Right lobe of liver (tissue), 6 donors: ENCODE data around the gene SPRY4. TPM values are rescaled to one million over a fixed set of nuclear protein-coding genes. Genes with fewer than 3 reads are reported as not detected.

Experiments
- ATAC-seq, 4 donors: fragments of 200-7000 bp; cut with Tn5 transposase; one replicate each; pipeline ENCODE4 v1.9.1; 2020; ENCODE audit warnings: mild to moderate bottlenecking in 4 of 4, moderate library complexity in 4 of 4
- DNase-seq, 3 donors: peaks; one replicate each; pipeline ENCODE4 v3.0.0-alpha.2; 2020
- H3K27ac ChIP-seq, 3 donors: fragments of 200-600 bp; one replicate each; pipeline ENCODE4 v1.8.0; 2022
- H3K27me3 ChIP-seq, 2 donors: fragments of 200-600 bp; one replicate each; pipeline ENCODE4 v1.8.0; 2022
- H3K36me3 ChIP-seq, 4 donors: fragments of 200-600 bp; sonication (generic) in 1 of 4; one replicate each; pipeline versions ENCODE4 v1.5.1 to v1.8.0; 2017 to 2022; ENCODE audit warnings: control low read depth in 1 of 4
- H3K4me1 ChIP-seq, 4 donors: fragments of 200-600 bp; sonication (generic) in 1 of 4; one replicate each; pipeline versions ENCODE4 v1.5.1 to v1.8.0; 2017 to 2022; ENCODE audit warnings: control low read depth in 1 of 4
- H3K4me3 ChIP-seq, 3 donors: fragments of 200-600 bp; one replicate each; pipeline ENCODE4 v1.8.0; 2022
- H3K9me3 ChIP-seq, 4 donors: fragments of 200-600 bp; sonication (generic) in 1 of 4; one replicate each; pipeline versions ENCODE4 v1.5.1 to v1.8.0; 2017 to 2022; ENCODE audit warnings: control low read depth in 1 of 4
- POLR2A ChIP-seq: fragments of 450-650 bp; IDR thresholded peaks from one replicate; pipeline ENCODE4 v1.6.1; 2017; ENCODE audit warnings: antibody characterized with exemption, mild to moderate bottlenecking
- WGBS: methylation state at CpG from one replicate; pipeline ENCODE4 v1.1.6; 2018; ENCODE audit warnings: low coverage, low lambda C conversion rate; ENCODE audit not compliant: insufficient coverage; ENCODE audit errors: missing lambda C conversion rate; 5-methylcytosine and 5-hydroxymethylcytosine counted together
- intact Hi-C, 2 donors: fragments of 100-400 bp; cut with DNase I; formaldehyde crosslinking; loops; one replicate each; pipeline versions ENCODE4 v1.11.2 to v1.14.1; 2022
- total RNA-seq, 6 experiments: library from RNA; depleted of rRNA in 2 of 6; stranded (reverse); fragments of >200 nt in 2 of 6; fragmentation: NEBNext Ultra II Directional in 3 of 6; extraction: Animal tissue kit (Norgen Biotek cat#: 25700) in 3 of 6; gene quantifications; one replicate each; pipeline versions ENCODE4 v1.1.0 to v1.2.4, GENCODE V29; 2016 to 2023
- TF ChIP-seq, protein P1 (sequence below), 4 donors: fragments of 200-600 bp in 3 of 4; fragments of 450-650 bp in 1 of 4; IDR thresholded peaks; one replicate each; pipeline versions ENCODE4 v1.5.1 to v1.8.0; 2016 to 2022; ENCODE audit warnings: antibody characterized with exemption in 4 of 4, mild to moderate bottlenecking in 2 of 4
- donor health status: DM: no; HTN: yes; CAD: no.
- donor health status: DM: no; HTN: no; CAD: no.
- donor health status: DM: no; HTN: no; CAD: no.
- donor health status: DM: no; HTN: yes; CAD: no.
- donor health status: DM: no; HTN: yes; CAD: no.

The SPRY4 gene
- total RNA-seq, 6 experiments from 2014 or later: 3.9 to 11.6 (median 7.3) TPM

DNA sequence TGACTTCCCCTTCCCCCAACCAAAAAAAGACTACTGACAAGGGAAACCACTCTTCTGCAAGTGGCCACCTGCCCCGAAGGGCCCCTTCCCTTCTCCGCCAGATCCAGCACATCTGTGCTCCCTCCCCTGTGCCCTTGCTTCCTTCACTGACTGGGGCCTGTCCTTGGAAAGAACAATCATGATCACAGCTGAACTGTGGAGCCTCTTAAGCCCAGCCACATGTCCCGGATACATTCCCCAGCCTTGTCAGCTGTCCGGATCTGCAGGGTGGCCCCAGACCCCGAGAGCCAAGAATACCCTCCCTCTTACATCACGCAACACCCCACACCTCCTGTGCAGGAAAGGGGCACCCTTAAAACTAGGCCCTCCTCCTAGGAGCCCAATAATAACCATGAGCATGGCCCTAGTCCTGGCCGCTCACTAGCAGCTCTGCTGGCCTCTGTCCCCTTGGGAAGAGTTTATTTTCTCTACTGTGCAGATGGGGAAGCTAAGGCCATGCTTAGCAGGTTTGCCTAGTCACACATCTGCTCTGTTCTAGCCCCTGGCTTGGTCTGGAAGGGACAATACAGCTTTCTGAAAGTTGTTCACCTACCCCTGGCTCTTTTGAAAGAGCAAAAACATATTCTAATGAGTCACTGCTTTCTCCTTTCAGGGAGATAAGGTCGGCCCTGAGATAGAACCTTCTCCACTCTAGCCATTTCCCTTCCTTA, 3.8 kb downstream of the SPRY4 start:
- Histone ChIP-seq H3K9me3 (no peaks in the 10 kb centered on the region), H3K4me1 (peaks cover 0 to 55% (median 20%) of the 10 kb centered on the region in 4 donors), H3K27ac (peak overlapping the region; percentile 1 to 93 (median 4)), H3K27me3 (no peaks in the 10 kb centered on the region), H3K36me3 (no peaks in the 10 kb centered on the region), H3K4me3 (peak overlapping the region in 2 of 3 donors; percentile 1 to 12)
- ATAC-seq: peak in 1 of 4 donors; percentile 1
- intact Hi-C loops: no loop called here
- DNase-seq: no peak
- TF ChIP-seq, protein P1, sequence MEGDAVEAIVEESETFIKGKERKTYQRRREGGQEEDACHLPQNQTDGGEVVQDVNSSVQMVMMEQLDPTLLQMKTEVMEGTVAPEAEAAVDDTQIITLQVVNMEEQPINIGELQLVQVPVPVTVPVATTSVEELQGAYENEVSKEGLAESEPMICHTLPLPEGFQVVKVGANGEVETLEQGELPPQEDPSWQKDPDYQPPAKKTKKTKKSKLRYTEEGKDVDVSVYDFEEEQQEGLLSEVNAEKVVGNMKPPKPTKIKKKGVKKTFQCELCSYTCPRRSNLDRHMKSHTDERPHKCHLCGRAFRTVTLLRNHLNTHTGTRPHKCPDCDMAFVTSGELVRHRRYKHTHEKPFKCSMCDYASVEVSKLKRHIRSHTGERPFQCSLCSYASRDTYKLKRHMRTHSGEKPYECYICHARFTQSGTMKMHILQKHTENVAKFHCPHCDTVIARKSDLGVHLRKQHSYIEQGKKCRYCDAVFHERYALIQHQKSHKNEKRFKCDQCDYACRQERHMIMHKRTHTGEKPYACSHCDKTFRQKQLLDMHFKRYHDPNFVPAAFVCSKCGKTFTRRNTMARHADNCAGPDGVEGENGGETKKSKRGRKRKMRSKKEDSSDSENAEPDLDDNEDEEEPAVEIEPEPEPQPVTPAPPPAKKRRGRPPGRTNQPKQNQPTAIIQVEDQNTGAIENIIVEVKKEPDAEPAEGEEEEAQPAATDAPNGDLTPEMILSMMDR (IDR thresholded peaks at IDR 0.05): no peak
- 33% methylated on average over 7 of the region's 8 CpGs for whole genome bisulfite sequencing

DNA sequence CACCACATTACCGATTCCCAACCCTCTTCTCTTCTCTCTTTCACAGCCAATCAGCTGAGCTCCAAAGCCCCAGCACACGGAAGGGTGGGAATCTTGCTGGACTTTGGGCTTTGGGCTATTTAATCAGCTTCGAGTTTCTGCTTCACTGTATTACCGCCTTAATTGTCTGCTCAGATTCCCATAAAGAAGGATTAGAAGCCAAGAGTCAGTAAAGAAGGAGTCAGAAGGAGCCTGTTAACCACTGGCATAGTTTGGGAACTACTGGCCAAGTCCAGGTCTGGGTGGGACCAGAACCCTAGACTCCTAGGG, 4.4 kb downstream of the SPRY4 start:
- DNase-seq (no peak), ATAC-seq (no peak)
- no peaks in the 10 kb centered on the region for H3K27me3 ChIP-seq
- no peaks in the 10 kb centered on the region for H3K36me3 ChIP-seq
- peak overlapping the region in 1 of 3 donors; percentile 3 for H3K4me3 ChIP-seq
- TF ChIP-seq, protein P1 (IDR thresholded peaks at IDR 0.05): no peak
- TF ChIP-seq POLR2A: no peak
- WGBS: 11% methylated on average over 4 of the region's 4 CpGs
- H3K27ac ChIP-seq: peak overlapping the region; percentile 1 to 93 (median 36)
- H3K4me1 ChIP-seq: peaks cover 0 to 50% (median 20%) of the 10 kb centered on the region in 4 donors
- H3K9me3 ChIP-seq: no peaks in the 10 kb centered on the region
- intact Hi-C loops: no loop called here

DNA sequence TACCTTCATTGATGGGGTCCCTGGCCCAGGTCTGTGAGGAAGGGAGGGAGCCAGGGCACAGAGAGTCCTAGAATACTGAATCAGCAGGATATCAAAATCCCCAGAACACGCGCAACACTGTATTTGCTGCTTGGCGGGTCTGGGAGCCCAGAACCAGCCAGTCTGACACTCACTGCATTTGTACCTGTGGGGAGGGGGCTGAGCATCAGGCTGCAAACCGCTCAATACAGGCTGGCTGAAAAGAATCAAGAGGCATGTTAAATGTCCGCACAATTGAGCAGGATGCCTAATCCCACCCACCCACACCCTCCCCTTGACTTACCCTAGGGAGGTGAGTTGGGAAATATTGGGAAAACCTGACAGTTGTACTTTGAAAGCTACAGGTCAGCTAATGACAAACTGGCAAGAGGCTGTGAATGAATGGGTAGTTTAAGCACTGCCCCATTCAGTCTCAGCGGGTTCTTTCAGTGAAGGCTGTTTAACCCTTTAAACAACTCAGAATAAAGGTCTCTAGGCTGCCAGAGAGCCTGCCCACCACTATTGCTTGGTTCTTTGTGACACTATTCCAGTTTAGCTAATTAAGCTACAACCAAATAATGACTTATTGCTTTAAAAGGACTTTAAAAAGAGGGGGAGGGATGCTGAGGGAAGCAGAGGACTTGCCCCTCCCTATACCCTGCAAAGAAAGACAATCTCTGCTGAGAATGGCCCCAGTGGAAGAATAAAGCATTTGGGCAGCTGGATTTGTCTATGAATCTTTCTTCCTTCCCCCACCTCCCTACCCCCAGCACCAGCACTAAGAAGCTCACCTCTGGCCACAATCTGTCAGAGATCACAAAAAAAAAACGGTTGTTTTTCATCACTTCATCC, 5.0 kb downstream of the SPRY4 start:
- no peaks in the 10 kb centered on the region for H3K9me3 ChIP-seq
- H3K27me3 ChIP-seq: no peaks in the 10 kb centered on the region
- peaks cover 0 to 45% (median 20%) of the 10 kb centered on the region in 4 donors for H3K4me1 ChIP-seq
- peak overlapping the region in 2 of 3 donors; percentile 36 to 93 for H3K27ac ChIP-seq
- 47% methylated on average over 7 of the region's 7 CpGs for WGBS
- ATAC-seq (peak in 3 of 4 donors; percentile 30 to 53 (median 39)), DNase-seq (no peak)
- peak overlapping the region in 1 of 3 donors; percentile 3 for H3K4me3 ChIP-seq
- TF ChIP-seq, protein P1 (IDR thresholded peaks at IDR 0.05): no peak
- TF ChIP-seq POLR2A: no peak
- intact Hi-C loops: no loop called here
- no peaks in the 10 kb centered on the region for H3K36me3 ChIP-seq

DNA sequence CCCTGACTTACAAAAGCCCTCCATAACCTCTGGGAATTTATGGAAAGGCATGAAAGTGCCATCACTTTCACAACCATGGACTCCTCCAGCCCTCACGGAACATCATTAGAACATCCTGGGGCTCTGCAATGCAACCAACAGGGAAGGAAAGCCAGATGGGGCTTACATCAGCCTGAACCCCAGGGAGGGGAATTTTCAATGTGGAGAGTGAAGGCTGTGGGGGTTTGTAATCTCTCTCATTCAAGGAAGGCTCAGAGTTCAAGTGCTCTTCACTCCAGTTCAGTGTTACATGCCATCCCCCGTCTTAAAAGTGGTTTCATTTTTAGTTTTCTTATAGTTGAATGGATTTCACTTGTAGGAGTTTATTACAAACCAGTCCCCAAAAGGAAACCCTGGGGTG, 5.7 kb downstream of the SPRY4 start:
- ATAC-seq (no peak), DNase-seq (no peak)
- Histone ChIP-seq H3K27ac (peak overlapping the region in 1 of 3 donors; percentile 36), H3K36me3 (peaks cover 0 to 5% (median 0%) of the 10 kb centered on the region in 4 donors), H3K4me3 (no peak overlapping the region), H3K27me3 (no peaks in the 10 kb centered on the region), H3K4me1 (peaks cover 0 to 44% (median 20%) of the 10 kb centered on the region in 4 donors), H3K9me3 (no peaks in the 10 kb centered on the region)
- intact Hi-C loops: no loop called here
- TF ChIP-seq, protein P1 (IDR thresholded peaks at IDR 0.05): no peak
- TF ChIP-seq POLR2A: no peak
- WGBS: 64% methylated on average over 2 of the region's 2 CpGs
